GM19438 (cell line): ENCODE measurements around the gene PBRM1.

Source experiments
- ATAC-seq: cut with Tn5 transposase; IDR thresholded peaks from one replicate; pipeline ENCODE4 v1.9.1; 2021; ENCODE audit warnings: low read depth; ENCODE audit not compliant: unreplicated experiment

PBRM1 gene

DNA sequence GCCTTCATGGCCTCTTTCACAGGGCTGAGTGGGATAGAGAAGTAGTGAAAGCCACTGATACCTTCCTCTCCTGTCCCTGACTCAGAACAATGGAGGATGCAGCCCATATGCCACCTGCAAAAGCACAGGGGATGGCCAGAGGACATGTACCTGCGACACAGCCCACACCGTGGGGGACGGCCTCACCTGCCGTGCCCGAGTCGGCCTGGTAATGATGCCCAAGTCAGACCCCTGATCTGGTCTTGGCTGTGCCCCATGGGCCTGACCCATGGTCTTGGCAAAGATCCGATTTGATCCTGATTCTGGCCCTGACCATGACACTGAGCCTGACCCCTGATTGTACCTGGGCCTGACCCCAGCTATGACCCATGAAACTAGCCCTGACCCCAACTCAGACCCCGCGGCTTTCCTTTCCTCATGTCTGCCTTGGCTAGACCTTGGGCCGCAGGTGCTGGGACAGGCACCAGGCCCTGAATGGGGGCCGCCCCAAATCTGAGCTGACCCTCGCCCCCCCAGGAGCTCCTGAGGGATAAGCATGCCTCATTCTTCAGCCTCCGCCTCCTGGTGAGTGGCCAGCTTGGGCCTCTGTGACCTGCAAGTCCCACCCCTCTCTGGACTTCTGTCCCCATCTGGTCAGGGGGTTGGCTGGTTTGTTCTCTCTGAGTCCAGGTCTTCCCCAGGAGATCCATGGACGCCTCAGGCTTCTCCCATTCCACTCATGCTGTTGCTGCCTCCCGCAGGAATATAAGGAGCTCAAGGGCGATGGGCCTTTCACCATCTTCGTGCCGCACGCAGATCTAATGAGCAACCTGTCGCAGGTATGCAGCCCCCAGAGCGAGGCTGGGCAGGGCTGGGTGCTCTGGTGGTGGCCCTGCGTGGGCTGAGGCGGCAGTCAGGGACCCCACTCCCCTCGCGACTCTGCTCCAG is 167.7 kb downstream of the PBRM1 start:
- no peak for ATAC-seq

DNA sequence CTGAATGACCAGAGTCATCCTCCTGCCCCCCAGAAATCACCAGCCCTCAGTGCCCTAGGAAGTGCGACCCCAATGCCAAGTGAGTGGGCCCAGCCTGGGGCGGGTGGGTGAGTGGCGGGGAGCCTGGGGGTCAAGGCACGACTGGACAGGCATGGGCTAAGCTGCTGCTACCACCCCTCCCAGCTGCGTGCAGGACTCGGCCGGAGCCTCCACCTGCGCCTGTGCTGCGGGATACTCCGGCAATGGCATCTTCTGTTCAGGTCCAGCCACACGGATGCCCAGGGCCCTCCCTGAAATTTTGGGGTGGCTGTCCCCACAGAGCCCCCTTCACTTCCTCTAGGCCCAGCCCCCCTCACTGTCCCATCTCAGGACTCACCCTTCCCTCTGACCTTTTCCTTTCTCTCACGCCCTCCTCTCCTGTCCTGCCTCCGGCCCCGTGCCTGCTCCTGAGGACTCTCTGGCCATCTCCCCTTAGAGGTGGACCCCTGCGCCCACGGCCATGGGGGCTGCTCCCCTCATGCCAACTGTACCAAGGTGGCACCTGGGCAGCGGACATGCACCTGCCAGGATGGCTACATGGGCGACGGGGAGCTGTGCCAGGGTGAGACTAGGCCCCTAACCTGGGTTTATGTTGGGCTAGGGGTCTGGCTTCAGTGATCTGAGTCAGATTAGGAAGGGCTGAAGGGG is 169.1 kb downstream of the PBRM1 start:
- no peak for ATAC-seq

DNA sequence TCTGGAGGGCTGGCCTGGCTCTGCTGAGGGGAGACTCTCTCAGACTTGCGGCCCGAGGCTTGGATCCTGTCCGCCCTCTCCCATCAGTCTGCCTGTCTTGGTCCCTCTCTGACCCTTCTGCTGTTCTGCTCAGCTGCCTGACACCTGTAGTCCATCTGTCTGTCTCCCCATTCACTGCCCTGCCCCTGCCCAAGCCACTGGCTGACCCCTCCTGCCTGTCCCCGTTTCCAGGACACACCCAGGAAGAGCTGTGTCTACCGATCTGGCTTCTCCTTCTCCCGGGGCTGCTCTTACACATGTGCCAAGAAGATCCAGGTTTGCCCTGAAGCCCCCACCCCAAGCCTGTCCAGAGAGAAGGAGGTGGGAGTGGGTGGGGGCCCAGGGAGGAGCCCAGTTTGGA is 170.5 kb downstream of the PBRM1 start:
- ATAC-seq, result no peak

DNA sequence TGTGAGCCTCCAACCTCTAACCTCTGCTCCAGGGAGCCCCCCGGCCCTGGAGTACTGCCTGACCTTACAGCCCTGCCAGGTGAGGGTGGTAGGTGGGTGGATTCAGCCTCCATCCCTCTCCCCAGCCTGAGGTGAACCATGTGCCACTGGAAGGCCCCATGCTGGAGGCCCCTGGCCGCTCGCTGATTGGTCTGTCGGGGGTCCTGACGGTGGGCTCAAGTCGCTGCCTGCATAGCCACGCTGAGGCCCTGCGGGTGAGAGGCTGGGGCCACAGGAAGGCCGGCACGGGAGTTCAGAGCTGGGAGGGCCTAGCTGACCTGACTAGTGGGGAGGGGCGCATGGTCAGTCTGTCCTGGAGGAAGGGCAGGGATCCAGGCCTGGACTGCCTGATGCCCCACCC is 171.1 kb downstream of the PBRM1 start:
- no peak for ATAC-seq

DNA sequence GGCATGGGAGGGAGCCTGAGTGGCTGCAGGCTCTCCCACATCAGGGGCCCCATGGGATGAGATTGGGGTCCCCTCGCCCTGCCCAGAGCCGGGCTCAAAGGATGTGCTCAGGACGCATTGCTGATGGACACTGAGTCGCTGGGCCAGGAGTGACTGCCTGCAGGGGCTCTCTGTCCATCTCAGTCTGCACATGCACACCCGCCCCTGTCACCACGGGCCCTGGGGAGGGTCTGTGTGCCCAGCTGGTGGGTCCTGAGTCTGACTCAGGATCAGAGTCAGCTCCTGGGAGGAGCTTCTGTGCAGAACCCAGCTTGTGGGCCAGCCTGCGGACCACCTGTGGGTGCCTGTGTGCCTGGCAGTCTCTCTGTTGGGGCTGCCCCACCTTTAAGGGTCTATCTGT is 172.4 kb downstream of the PBRM1 start:
- no peak for ATAC-seq

DNA sequence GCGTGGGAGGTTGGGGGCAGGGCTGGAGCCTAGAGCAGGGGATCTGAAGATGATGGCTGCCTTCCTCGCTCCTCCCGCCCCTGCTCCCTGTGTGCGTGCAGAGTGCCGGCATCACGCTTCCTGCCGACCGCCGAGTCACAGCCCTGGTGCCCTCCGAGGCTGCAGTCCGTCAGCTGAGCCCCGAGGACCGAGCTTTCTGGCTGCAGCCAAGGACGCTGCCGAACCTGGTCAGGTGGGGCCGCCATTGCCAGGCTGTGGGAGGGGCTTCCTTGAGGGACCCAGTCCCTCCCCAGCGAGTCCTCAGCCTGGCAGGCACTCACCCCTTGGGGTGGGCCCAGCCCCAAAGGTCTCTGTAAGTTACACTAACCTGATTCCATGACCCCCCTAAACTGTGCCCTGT is 173.0 kb downstream of the PBRM1 start:
- no peak for ATAC-seq

DNA sequence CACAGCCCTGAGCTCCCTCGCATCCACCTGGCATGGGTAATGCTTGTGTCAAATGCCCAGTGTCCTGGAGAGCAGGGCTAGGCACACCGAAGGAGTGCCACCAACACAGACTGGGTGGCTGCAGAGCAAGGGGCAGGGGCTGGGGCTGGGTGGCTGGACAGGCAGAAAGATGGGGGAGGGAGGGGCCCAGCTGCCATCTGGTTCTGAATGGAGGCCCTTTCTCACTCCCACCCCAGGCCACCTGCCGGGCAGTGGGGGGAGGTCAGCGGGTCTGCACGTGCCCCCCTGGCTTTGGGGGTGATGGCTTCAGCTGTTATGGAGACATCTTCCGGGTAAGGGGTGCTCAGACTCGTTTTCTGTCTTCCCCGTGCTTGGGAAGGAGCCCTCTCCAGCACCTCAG is 173.6 kb downstream of the PBRM1 start:
- ATAC-seq, result no peak

DNA sequence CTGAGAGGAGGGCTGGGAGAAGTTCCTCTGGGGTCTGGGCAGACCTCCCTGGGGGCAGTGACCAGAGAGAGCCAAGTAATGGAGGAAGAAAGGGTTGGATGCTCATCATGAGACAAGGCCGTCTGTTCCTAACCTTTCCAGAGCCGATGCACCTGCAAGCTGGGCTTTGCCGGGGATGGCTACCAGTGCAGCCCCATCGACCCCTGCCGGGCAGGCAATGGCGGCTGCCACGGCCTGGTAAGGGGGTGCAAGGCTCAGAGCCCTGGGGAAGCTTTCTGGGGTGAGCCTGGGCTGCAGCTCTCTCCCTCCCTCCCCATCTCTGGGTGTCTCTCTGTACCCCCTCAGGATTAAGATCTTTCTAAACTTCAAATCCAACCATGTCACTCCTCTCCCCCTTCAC is 174.2 kb downstream of the PBRM1 start:
- ATAC-seq, result no peak

DNA sequence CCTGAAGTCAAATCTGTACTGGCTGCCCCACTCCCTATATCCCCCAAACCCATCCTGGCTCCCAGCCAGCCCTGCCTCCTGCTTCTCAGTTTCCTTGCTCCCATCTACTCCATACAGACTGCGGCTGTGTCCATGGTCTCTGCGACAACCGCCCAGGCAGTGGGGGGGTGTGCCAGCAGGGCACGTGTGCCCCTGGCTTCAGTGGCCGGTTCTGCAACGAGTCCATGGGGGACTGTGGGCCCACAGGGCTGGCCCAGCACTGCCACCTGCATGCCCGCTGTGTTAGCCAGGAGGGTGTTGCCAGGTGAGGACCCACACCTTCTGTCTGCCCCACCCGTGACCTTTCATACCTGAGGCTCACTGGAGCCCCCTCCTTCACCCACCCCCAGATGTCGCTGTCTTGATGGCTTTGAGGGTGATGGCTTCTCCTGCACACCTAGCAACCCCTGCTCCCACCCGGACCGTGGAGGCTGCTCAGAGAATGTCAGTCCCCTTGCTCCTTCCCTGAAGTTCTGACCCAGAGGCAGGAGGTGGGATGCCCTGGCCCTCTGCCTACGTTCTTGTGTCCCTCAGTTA is 175.9 kb downstream of the PBRM1 start:
- ATAC-seq, result no peak

DNA sequence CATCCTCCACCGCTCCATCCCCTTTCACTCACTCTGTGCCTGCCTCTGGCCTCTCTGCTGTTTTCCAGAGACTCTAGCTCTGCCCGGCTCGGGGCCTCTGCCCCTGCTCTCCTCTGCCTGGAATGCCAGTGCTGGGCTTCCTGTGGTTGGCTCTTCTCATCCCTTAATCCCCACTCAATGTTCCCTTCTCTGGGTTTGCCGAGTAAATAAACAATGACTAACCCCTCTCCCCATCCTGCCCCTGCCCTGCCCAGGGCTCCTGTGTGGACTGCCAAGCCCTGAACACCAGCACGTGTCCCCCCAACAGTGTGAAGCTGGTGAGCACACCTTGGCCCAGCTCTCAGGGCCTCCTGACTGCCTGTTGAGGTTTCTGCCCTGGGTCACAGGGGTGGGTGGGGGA is 178.4 kb downstream of the PBRM1 start:
- ATAC-seq, result no peak

DNA sequence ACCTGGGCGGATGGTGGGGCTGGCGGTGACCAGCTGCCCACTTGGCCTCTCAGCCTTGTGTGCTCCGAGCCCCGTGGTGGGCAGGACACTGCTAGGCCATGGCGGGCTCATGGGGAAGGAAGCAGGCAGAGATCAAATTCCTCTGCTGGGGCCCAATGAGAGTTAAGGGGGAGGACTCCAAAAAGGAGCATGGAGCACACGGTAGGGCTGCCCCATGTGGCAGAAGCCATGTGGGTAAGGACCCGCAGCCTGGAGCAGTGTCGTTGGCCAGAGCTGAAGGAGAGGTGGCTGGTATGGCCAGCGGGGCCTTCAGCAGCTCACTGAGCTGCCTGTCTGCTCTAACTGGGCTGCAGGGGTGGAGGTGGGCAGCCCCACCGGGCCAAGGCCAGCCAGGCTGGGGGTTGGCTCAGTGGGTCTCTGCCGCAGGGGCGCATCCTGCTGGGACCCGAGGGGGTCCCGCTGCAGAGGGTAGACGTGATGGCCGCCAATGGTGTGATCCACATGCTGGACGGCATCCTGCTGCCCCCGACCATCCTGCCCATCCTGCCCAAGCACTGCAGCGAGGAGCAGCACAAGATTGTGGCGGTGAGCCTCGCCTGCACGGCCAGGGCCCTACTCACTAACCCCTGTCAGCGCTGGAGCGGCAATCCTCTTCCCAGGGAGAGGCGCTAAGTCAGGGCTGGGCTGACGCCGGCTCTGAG is 179.3 kb downstream of the PBRM1 start:
- no peak for ATAC-seq

DNA sequence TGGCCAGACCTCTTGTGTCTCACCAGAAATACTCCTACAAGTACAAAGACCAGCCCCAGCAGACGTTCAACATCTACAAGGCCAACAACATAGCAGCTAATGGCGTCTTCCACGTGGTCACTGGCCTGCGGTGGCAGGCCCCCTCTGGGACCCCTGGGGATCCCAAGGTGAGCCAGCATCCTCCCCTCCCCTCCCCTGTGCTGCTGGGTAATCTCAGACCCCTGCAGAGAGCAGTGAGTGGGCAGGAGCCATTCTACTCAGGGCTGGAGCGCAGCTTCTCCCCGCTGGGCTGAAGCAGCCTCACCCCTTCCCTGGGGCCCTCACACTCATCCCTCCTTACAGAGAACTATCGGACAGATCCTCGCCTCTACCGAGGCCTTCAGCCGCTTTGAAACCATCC is 180.7 kb downstream of the PBRM1 start:
- no peak for ATAC-seq

DNA sequence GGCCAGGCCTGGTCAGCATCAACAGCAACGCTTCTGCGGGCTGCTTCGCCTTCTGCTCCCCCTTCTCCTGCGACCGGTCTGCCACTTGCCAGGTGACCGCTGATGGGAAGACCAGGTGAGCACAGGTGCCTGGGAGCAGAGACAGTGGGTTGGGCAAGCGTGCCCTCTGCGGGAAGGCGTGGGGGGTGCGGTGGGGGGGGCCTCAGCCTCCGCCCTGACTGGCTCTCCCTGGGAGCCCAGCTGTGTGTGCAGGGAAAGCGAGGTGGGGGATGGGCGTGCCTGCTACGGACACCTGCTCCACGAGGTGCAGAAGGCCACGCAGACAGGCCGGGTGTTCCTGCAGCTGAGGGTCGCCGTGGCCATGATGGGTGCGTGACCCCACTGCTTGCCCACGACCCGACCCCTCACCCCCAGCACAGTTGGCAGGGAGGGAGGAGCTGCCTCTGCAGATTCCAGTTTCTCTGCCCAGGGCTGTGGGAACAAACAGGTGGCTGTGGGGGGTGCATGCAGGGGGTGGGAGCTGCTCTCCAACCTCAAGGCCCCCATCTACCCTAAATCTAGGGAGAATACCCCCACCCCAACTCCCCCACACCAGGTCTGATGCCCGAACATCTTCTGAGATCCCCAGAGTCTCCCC is 181.8 kb downstream of the PBRM1 start:
- no peak for ATAC-seq

DNA sequence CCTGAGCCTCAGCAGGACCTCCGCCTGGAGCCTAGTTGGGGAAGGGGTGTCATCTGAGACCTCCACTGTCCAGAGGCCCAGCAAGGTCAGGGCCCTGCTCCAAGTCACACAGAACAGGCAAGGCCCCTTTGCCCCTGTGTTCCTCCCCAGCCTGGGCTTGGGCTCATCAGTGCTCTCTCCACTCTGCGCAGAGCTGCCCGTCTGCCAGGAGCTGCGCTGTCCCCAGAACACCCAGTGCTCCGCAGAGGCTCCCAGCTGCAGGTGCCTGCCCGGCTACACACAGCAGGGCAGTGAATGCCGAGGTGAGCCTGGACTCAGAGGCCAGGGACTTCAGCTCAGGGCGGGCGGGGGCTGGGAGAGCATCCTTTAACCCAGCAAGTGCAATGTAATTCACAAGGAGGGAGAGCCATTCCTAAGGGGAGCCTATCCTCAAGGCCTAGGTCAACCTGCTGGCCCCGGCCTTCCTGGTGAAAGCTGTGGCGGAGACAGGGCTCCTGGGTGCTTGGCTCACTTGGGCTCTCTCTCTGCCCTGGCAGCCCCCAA is 182.8 kb downstream of the PBRM1 start:
- ATAC-seq, result no peak

DNA sequence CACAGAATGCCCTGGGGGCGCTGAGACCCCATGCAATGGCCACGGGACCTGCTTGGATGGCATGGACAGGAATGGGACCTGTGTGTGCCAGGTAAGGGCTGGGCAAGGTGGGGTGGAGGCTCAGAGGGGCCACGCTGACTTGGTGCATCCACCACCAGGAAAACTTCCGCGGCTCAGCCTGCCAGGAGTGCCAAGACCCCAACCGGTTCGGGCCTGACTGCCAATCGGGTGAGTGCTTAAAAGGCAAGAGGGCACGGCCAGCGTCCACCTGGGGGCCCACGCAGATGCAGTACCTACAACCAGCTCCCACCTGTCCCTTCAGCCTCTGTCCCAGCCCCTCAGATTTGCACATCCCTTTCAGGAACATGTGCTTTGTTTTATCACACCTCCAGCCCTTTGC is 183.7 kb downstream of the PBRM1 start:
- no peak for ATAC-seq

DNA sequence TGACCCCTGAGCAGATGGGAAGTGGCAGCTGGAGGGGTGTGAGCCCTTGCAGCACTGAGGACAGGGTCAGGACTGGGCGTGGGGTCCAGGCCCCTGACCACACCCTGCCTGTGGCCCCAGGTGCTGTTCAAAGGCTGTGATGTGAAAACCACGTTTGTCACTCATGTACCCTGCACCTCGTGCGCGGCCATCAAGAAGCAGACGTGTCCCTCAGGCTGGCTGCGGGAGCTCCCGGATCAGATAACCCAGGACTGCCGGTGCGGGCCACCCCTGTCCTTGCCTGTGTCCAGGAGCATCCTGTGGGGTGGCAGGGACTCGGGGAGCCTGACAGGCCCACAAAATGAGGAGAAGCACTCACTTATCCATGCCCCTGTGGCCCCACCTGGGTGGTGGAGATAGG is 184.7 kb downstream of the PBRM1 start:
- ATAC-seq, result no peak

DNA sequence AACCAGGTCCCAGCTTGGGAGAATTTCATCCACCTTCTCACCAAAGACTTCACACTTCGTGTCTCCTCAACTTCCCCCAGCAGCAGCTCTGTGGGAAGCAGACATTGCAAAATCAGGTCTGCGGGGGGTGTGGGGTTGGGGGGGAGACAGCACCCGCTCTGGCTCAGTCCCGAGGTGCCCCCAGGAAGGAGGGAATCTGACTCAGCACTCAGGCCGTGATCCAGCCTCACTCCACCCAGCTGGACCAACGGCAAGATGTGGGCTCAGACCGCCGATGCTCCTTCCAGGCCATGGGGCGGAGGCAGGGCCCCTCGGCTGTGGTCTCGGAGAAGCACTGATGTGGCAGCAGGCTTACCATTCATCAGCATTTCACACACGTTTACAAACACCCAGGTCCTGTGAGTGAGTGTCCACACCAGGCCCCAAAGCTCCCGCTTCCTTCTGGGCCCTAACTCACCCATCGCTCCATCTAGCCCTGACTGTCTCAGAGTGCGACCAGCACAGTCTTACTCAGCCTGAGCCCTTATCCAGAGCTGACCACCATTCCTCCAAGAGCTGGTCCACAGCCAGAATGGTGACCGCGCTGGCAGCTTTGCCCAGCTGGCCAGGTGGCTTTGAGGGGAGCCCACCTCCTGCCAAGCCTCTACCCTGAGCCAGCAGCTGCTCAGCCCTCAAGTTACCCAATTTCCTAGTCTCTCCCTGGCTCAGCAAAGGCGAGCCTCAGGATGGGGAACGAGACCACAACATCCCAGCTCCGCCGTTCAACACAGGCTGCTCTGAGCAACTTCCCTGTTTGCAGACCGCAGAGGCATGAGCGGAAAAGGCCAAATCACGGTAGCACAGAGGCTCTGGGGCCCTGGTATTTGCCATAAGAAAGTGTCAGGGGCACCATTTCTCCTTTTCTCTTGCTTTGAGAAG is 187.3 kb downstream of the PBRM1 start:
- no peak for ATAC-seq

DNA sequence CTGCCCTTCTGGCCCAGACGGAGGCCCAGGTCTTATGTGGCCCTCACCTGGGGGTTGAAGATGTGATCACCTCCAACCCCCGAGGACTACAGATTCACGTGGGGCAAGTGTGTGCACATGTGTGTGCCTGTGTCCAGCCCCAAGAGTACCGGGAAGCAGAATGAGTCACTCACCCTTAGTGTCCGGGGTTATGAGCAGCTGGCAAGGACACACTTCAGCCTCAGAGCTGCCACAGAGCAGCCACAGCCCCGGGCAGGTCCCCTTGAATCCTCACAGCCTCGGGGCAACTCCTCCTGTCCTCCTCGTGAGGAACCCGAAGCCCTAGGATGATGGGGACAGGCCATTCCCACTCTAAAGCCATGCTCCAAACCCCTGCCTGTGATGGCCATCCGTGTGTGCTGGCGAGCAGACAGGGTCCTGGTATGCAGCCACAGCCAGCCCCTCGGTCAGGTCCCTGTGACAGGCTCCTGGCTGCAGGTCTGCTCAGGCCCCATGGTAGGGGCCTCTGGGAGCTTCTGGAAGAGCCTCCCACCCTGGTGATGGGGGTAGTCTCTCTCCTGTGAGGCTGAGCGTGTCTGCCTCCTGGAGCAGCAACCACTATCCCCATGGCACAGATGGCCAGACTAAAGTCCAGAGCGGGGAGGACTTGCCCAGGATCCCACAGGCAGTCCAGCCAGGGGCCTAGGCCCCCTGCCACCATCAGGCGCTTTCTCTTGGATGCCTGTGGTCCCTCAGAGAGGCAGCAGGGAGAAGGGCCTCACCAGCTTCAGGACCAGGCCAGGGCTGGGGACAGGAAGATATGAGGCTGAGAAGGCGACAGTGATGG is 189.7 kb downstream of the PBRM1 start:
- ATAC-seq, result no peak
